Prostate gland (tissue), 2 donors: ENCODE measurements around the gene CSRNP3. TPM values are rescaled to one million over a fixed set of nuclear protein-coding genes. Genes with fewer than 3 reads are reported as not detected.

ENCODE experiments used
- DNase-seq: peaks from one replicate; pipeline ENCODE4 v3.0.0-alpha.2; 2019; ENCODE audit warnings: low spot score
- H3K27ac ChIP-seq, 2 donors: fragments of 200-600 bp; sonication (generic); 2 replicates each; pipeline ENCODE4 v1.5.1; 2017 to 2019
- H3K27me3 ChIP-seq: fragments of 200-600 bp; sonication (generic); replicated peaks from 2 replicates; pipeline ENCODE4 v1.5.1; 2019; ENCODE audit not compliant: insufficient read depth
- H3K36me3 ChIP-seq, 2 donors: fragments of 200-600 bp; sonication (generic); 1 replicate in 1 of 2; 2 replicates in 1 of 2; pipeline versions ENCODE4 v1.5.1 to v1.8.1; 2017 to 2019
- H3K4me1 ChIP-seq: fragments of 200-600 bp; sonication (generic); replicated peaks from 2 replicates; pipeline ENCODE4 v1.5.1; 2019
- H3K4me3 ChIP-seq, 2 donors: fragments of 200-600 bp; sonication (generic); 2 replicates each; pipeline ENCODE4 v1.5.1; 2017 to 2019
- H3K9me3 ChIP-seq: fragments of 200-600 bp; sonication (generic); 2 replicates; pipeline ENCODE4 v1.5.1; 2017
- CTCF ChIP-seq, 4 experiments: fragments of 200-600 bp in 2 of 4; fragments of 450-650 bp in 2 of 4; sonication (generic) in 2 of 4; IDR thresholded peaks; 1 replicate in 3 of 4; 2 replicates in 1 of 4; pipeline ENCODE4 v1.5.1; 2016 to 2019; ENCODE audit warnings: antibody characterized with exemption in 4 of 4, mild to moderate bottlenecking in 2 of 4, moderate library complexity in 2 of 4
- POLR2A ChIP-seq: fragments of 450-650 bp; IDR thresholded peaks from one replicate; pipeline ENCODE4 v1.6.1; 2016; ENCODE audit warnings: antibody characterized with exemption, mild to moderate bottlenecking
- POLR2AphosphoS5 ChIP-seq: sonication (generic); formaldehyde crosslinking; IDR thresholded peaks from one replicate; pipeline ENCODE4 v1.6.1; 2017; ENCODE audit warnings: antibody characterized with exemption
- WGBS: methylation state at CpG from one replicate; pipeline ENCODE4 v1.1.5; 2018; 5-methylcytosine and 5-hydroxymethylcytosine counted together
- intact Hi-C: fragments of 100-400 bp; cut with DNase I; formaldehyde crosslinking; loops from one replicate; pipeline ENCODE4 v1.14.2; 2022
- total RNA-seq, 2 donors: library from RNA; depleted of rRNA; stranded (reverse); fragments of >200 nt; gene quantifications; one replicate each; pipeline ENCODE4 v1.1.0, GENCODE V29; 2016

CSRNP3 gene
- total RNA-seq, 2 donors from 2014 or later, result 3.3 to 4.0 TPM

GRCh38 chr2:165528691-165529090, 59.2 kb downstream of the CSRNP3 start:
- no peaks in the 10 kb centered on the region for H3K9me3 ChIP-seq
- no peak for DNase-seq
- no peaks in the 10 kb centered on the region for H3K36me3 ChIP-seq
- no peak overlapping the region for H3K27ac ChIP-seq
- no peak overlapping the region for H3K4me3 ChIP-seq
- intact Hi-C loops, result no loop called here
- 97% methylated on average over 4 of the region's 4 CpGs for WGBS
- no peaks in the 10 kb centered on the region for H3K27me3 ChIP-seq
- no peak for TF ChIP-seq POLR2A
- TF ChIP-seq CTCF (IDR thresholded peaks at IDR 0.05), result no peak
- no peak for TF ChIP-seq POLR2AphosphoS5
- no peaks in the 10 kb centered on the region for H3K4me1 ChIP-seq

DNA sequence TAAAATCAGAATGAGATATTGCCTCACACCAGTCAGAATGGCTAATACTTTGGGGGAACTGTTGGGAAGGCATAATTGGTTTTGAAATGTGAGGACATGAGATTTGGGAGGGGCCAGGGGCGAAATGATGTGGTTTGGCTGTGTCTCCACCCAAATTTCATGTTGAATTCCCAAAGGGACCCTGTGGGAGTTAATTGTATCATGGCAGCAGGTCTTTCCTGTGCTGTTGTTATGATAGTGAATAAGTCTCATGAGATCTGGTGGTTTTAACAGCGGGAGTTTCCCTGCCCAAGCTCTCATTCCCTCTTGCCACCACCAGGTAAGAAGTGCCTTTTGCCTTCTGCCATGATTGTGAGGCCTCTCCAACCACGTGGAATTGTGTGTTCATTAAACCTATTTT, 59.6 kb downstream of the CSRNP3 start:
- intact Hi-C loops, result no loop called here

DNA sequence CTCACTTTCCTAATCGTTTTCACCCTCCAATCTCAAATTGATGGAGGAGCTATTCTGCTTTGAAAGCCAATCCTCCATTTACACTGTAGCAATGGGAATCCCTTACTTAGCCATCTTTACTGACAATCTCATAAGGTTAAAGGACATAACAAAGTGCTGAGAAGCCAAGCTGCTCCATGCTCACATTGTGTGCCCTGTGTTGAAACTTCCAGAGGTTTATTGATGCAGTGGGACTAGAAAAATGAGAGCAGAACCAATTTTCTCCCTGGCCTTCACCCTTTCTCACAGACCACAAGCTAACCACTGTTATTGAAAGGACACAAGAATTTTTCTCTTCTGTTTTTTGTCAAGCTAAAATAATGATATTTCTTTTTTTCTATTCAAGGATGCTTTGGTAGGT, 63.8 kb downstream of the CSRNP3 start:
- H3K36me3 ChIP-seq, result no peaks in the 10 kb centered on the region
- no peak overlapping the region for H3K27ac ChIP-seq
- no peak for DNase-seq
- TF ChIP-seq POLR2A (no peak), POLR2AphosphoS5 (no peak), CTCF (IDR thresholded peaks at IDR 0.05) (no peak)
- no peaks in the 10 kb centered on the region for H3K9me3 ChIP-seq
- H3K4me1 ChIP-seq, result no peaks in the 10 kb centered on the region
- H3K27me3 ChIP-seq, result no peaks in the 10 kb centered on the region
- 70% methylated on average over 1 of the region's 1 CpG for WGBS
- no peak overlapping the region for H3K4me3 ChIP-seq
- intact Hi-C loops, result no loop called here

More for the DNA sequence above, 59.6 kb downstream of the CSRNP3 start:
- H3K9me3 ChIP-seq, result no peaks in the 10 kb centered on the region
- no peak overlapping the region for H3K27ac ChIP-seq
- no peak for TF ChIP-seq CTCF (IDR thresholded peaks at IDR 0.05)
- no peaks in the 10 kb centered on the region for H3K36me3 ChIP-seq
- H3K4me3 ChIP-seq, result no peak overlapping the region
- no peaks in the 10 kb centered on the region for H3K27me3 ChIP-seq
- 89% methylated on average over 3 of the region's 3 CpGs for WGBS
- no peak for DNase-seq
- H3K4me1 ChIP-seq, result no peaks in the 10 kb centered on the region

GRCh38 chr2:165535471-165535870, 66.0 kb downstream of the CSRNP3 start:
- H3K4me1 ChIP-seq, result no peaks in the 10 kb centered on the region
- TF ChIP-seq POLR2AphosphoS5, result no peak
- no peak for TF ChIP-seq CTCF (IDR thresholded peaks at IDR 0.05)
- no peak for TF ChIP-seq POLR2A
- no peak for DNase-seq
- WGBS, result 31% methylated on average over 2 of the region's 2 CpGs
- H3K27ac ChIP-seq, result no peak overlapping the region
- no peaks in the 10 kb centered on the region for H3K9me3 ChIP-seq
- intact Hi-C loops, result no loop called here
- H3K4me3 ChIP-seq, result no peak overlapping the region
- no peaks in the 10 kb centered on the region for H3K27me3 ChIP-seq
- no peaks in the 10 kb centered on the region for H3K36me3 ChIP-seq

DNA sequence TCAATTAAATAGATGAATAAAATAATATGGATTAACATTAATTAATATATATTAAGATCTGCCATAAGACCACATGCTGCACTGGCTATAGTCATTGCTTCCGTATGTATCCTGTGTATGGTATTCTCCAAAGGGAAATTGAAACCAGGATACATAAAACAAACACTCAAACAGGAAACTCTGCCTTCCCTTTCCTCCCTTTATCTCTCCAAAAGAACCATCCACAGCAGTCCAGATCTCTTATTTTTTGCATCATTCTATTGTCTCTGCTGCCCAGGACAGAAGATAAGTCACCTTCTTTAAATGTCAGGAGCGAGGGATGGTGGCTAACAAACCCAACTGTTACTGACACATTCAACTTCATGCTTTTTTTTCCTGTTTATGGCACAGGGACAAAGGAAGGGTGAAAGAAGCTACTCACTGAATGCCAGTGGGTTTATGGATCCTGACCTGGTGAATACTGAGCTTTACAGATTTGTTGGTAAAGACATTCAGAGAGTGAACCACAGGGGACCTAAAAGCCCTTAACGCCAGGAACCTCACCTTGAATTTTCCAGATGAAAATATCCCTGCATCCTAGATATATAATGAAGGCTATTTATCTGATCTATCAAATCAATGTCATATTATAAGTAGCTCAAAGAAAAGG, 67.5 kb downstream of the CSRNP3 start:
- intact Hi-C loops, result no loop called here
- WGBS, result 58% methylated on average over 3 of the region's 3 CpGs

More for the DNA sequence above, 67.5 kb downstream of the CSRNP3 start:
- H3K9me3 ChIP-seq, result no peaks in the 10 kb centered on the region
- TF ChIP-seq CTCF (IDR thresholded peaks at IDR 0.05) (no peak), POLR2A (no peak), POLR2AphosphoS5 (no peak)
- H3K4me1 ChIP-seq, result no peaks in the 10 kb centered on the region
- H3K27me3 ChIP-seq, result no peaks in the 10 kb centered on the region
- DNase-seq, result no peak
- no peak overlapping the region for H3K27ac ChIP-seq
- no peaks in the 10 kb centered on the region for H3K36me3 ChIP-seq
- no peak overlapping the region for H3K4me3 ChIP-seq
